MCF 10A (cell line): Measurements from ENCODE around the gene SMYD1. TPM values are rescaled to one million over a fixed set of nuclear protein-coding genes. Genes with fewer than 3 reads are reported as not detected.
A peak's percentile ranks its signal among the peaks of the same experiment; 100 is the strongest.

Experiments used
- BruUV-seq: library from RNA; stranded (reverse); fragments of 400-500 nt; replicated peaks from 2 replicates; lab custom pipeline; 2021; lab: Mats Ljungman, UMichigan
- CTCF ChIA-PET: fragments of 300-600 bp; sonication (Branson Sonifier 250); formaldehyde crosslinking; extraction: SDS; loops from one replicate; lab custom pipeline; 2021; ENCODE audit warnings: antibody characterized with exemption, inconsistent platforms; lab: Yijun Ruan, JAX
- POLR2A ChIA-PET: fragments of 300-600, 350-650 bp; sonication (Branson Sonifier 250); formaldehyde crosslinking; extraction: SDS; loops from one replicate; lab custom pipeline; 2020; ENCODE audit warnings: antibody characterized with exemption, inconsistent platforms; lab: Yijun Ruan, JAX
- DNase-seq: peaks from one replicate; pipeline ENCODE4 v3.0.0-alpha.2; 2018; ENCODE audit not compliant: unreplicated experiment
- H3K27ac Mint-ChIP-seq: one replicate; pipeline ENCODE4 v1.8.0; 2022; ENCODE audit warnings: mild to moderate bottlenecking, low read depth, mixed read lengths; ENCODE audit not compliant: unreplicated experiment
- H3K27me3 Mint-ChIP-seq: one replicate; pipeline ENCODE4 v1.8.0; 2022; ENCODE audit warnings: mixed read lengths; ENCODE audit not compliant: insufficient read depth, unreplicated experiment
- H3K36me3 Mint-ChIP-seq: one replicate; pipeline ENCODE4 v1.8.0; 2022; ENCODE audit warnings: mild to moderate bottlenecking, moderate library complexity, mixed read lengths; ENCODE audit not compliant: insufficient read depth, unreplicated experiment
- H3K4me1 Mint-ChIP-seq: one replicate; pipeline ENCODE4 v1.8.0; 2022; ENCODE audit warnings: mixed read lengths; ENCODE audit not compliant: insufficient read depth, unreplicated experiment
- H3K4me3 Mint-ChIP-seq: one replicate; pipeline ENCODE4 v1.8.0; 2022; ENCODE audit warnings: mild to moderate bottlenecking, moderate library complexity, mixed read lengths; ENCODE audit not compliant: unreplicated experiment
- H3K9me3 Mint-ChIP-seq: one replicate; pipeline ENCODE4 v1.8.0; 2022; ENCODE audit warnings: mixed read lengths; ENCODE audit not compliant: unreplicated experiment
- intact Hi-C: fragments of 100-400 bp; cut with micrococcal nuclease; formaldehyde crosslinking; loops from 2 replicates; pipeline ENCODE4 v1.14.1; 2022
- total RNA-seq: library from RNA; stranded (reverse); gene quantifications from 2 replicates; pipeline ENCODE4 v1.2.3, GENCODE V29; 2022
- TF ChIP-seq, protein P1 (sequence below): fragments of 200-600 bp; IDR thresholded peaks from one replicate; pipeline ENCODE4 v1.8.0; 2022; ENCODE audit warnings: antibody characterized with exemption, mild to moderate bottlenecking; ENCODE audit not compliant: unreplicated experiment

Gene SMYD1
- total RNA-seq, 1 experiment from 2014 or later: not detected

DNA sequence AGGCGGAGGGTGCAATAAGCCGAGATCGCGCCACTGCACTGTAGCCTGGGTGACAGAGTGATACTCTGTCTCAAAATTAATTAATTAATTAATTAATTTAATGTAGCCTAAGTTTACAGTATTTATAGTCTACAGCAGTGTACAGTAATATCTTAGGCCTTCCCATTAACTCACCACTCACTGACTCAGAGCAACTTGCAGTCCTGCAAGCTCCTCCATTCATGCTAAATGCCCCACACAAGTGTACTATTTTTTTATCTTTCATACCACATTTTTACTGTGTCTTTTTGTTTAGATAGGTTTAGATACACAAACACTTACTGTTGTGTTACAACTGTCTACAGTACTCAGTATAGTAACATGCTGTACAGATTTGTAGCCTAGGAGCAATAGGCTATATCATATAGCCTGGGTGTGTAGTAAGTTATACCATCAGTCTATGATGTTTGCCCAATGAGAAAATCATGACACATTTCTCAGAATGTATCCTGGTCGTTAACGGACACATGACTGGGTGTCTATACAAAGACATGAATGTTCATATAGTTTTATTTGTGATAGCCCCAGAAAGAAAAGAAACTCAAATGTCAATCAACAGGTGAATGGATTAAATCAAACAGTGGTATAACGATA is 35.4 kb upstream of the SMYD1 start:
- ChIA-PET CTCF (interaction anchor here (2.6 kb wide), 1 partner anchor 28 kb away, joined by 11 read pairs; no protein-coding TSS in a partner anchor), POLR2A (interaction anchor here (1.6 kb wide), 1 partner anchor 15 kb away, joined by 6 read pairs; no protein-coding TSS in a partner anchor)
- Mint-ChIP-seq H3K36me3 (peaks cover 66% of the 10 kb centered on the region), H3K9me3 (no peaks in the 10 kb centered on the region), H3K27me3 (no peaks in the 10 kb centered on the region), H3K4me1 (peaks cover 5% of the 10 kb centered on the region), H3K27ac (no peak overlapping the region), H3K4me3 (no peak overlapping the region)
- DNase-seq: no peak
- TF ChIP-seq, protein P1, sequence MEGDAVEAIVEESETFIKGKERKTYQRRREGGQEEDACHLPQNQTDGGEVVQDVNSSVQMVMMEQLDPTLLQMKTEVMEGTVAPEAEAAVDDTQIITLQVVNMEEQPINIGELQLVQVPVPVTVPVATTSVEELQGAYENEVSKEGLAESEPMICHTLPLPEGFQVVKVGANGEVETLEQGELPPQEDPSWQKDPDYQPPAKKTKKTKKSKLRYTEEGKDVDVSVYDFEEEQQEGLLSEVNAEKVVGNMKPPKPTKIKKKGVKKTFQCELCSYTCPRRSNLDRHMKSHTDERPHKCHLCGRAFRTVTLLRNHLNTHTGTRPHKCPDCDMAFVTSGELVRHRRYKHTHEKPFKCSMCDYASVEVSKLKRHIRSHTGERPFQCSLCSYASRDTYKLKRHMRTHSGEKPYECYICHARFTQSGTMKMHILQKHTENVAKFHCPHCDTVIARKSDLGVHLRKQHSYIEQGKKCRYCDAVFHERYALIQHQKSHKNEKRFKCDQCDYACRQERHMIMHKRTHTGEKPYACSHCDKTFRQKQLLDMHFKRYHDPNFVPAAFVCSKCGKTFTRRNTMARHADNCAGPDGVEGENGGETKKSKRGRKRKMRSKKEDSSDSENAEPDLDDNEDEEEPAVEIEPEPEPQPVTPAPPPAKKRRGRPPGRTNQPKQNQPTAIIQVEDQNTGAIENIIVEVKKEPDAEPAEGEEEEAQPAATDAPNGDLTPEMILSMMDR: no peak
- no TSS peak for BruUV-seq
- intact Hi-C loops: no loop called here

DNA sequence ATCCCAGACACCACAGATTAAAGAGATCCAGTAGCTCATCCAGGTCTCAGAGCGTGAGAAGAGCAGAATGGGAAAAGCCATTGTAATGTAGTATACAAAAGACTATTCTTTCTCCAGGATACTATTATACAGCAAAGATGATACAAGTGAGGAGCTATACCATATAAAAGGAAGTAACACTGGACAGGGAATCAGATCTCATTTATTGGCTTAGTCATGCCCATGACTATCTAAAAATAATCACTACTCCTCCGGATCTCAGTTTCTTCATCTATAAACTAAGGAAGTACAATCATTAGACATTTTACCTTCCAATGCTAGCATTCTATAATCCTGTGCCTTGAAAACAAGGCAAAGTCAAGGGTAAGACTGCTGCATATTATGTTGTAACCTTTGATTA is 31.4 kb upstream of the SMYD1 start:
- intact Hi-C loops: no loop called here
- Mint-ChIP-seq H3K4me3 (no peak overlapping the region), H3K27me3 (no peaks in the 10 kb centered on the region), H3K9me3 (no peaks in the 10 kb centered on the region), H3K36me3 (peaks cover 28% of the 10 kb centered on the region), H3K4me1 (peaks cover 19% of the 10 kb centered on the region), H3K27ac (no peak overlapping the region)
- TF ChIP-seq, protein P1: no peak
- no TSS peak for BruUV-seq
- ChIA-PET CTCF (interaction anchor here (1.7 kb wide), 2 partner anchors 16 to 24 kb away, joined by 4 to 7 read pairs; no protein-coding TSS in a partner anchor), POLR2A (interaction anchor here (1.3 kb wide), 1 partner anchor 18 kb away, joined by 3 read pairs; no protein-coding TSS in a partner anchor)
- no peak for DNase-seq

DNA sequence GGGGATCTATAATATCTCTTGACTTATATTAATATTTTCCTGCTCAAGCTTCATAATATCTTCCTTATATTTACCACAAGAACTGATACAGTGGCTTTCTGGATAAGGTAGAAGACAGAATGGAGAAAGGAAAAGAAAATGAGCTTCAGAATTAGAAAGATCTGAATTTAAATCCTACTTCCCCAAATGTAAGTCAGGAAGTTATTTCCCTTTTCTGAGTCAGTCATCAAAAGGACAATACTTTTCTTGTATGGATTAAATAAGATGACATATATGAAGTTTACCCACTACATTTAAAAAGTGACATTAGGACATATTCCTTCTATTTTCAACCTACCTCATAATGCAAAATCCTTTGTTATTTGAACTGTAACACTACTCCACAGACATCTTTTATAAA is 31.0 kb upstream of the SMYD1 start:
- Mint-ChIP-seq H3K9me3 (no peaks in the 10 kb centered on the region), H3K27me3 (no peaks in the 10 kb centered on the region), H3K4me1 (peaks cover 19% of the 10 kb centered on the region), H3K4me3 (no peak overlapping the region), H3K36me3 (peaks cover 24% of the 10 kb centered on the region), H3K27ac (no peak overlapping the region)
- DNase-seq: no peak
- intact Hi-C loops: no loop called here
- TF ChIP-seq, protein P1: no peak
- POLR2A ChIA-PET: interaction anchor here (1.3 kb wide), 1 partner anchor 18 kb away, joined by 3 read pairs; no protein-coding TSS in a partner anchor
- BruUV-seq: no TSS peak
- CTCF ChIA-PET: interaction anchor here (0.6 to 1.7 kb wide), 4 partner anchors 16 to 155 kb away, joined by 3 to 7 read pairs (median 4); no protein-coding TSS in a partner anchor

DNA sequence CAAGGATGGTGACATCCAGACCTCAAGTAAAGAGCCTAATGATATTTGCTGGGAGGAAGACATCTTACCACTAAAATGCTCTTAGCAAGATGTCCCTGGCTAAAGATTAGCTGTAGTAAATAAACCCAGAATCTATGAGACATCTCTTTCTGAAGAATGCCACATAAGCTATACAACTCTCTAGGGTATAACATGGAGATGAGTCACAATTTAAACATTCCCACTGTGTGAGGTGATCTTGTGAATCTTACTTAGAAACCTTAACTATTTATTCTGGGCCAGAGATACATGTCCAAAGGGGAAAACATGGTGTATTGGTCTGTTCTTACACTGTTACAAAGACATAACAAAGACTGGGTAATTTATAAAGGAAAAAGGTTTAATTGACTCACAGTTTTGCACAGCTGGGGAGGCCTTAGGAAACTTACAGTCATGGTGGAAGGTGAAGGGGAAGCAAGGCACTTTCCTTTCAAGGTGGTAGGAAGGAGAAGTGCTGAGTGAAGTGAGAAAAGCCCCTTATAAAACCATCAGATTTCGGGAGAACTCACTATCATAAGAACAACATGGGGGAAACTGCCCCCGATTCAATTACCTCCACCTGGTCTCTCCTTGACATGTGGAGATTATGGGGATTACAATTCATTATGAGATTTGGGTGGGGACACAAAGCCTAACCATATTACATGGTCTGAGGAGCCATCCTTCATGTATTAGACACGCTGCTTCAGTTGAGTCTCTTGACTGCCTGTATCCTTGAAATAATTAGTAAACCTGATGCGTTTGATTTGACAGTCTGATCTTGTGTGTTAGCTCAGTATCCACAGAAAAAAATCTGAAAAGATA is 29.1 kb upstream of the SMYD1 start:
- no peak overlapping the region for H3K4me3 Mint-ChIP-seq
- DNase-seq: peak; percentile 66
- intact Hi-C loops: no loop called here
- no peaks in the 10 kb centered on the region for H3K9me3 Mint-ChIP-seq
- no TSS peak for BruUV-seq
- TF ChIP-seq, protein P1: no peak
- POLR2A ChIA-PET: interaction anchor here (0.6 to 1.9 kb wide), 3 partner anchors 11 to 19 kb away, joined by 3 to 8 read pairs (median 5); no protein-coding TSS in a partner anchor
- peak overlapping the region; percentile 86 for H3K27ac Mint-ChIP-seq
- CTCF ChIA-PET: interaction anchor here (0.6 to 1.3 kb wide), 3 partner anchors 29 to 417 kb away, joined by 3 read pairs; no protein-coding TSS in a partner anchor
- peaks cover 25% of the 10 kb centered on the region for H3K4me1 Mint-ChIP-seq
- peaks cover 10% of the 10 kb centered on the region for H3K36me3 Mint-ChIP-seq
- H3K27me3 Mint-ChIP-seq: no peaks in the 10 kb centered on the region
